Loucy (cell line): Measurements from ENCODE around the gene SOD3.

ENCODE experiments used
- H2AFZ ChIP-seq: fragments of 200-600 bp; sonication (generic); 2 replicates; pipeline ENCODE4 v1.6.0; 2016; ENCODE audit warnings: antibody characterized with exemption, mild to moderate bottlenecking, low read length, moderate library complexity
- H3F3A ChIP-seq: fragments of 200-600 bp; 2 replicates; pipeline ENCODE4 v1.6.0; 2016; ENCODE audit warnings: antibody characterized with exemption, low read depth, mild to moderate bottlenecking
- H3K27me3 ChIP-seq: fragments of 200-600 bp; sonication (generic); 2 replicates; pipeline ENCODE4 v1.6.1; 2014; ENCODE audit warnings: low read length, mild to moderate bottlenecking; ENCODE audit not compliant: insufficient read depth, poor library complexity, severe bottlenecking
- H3K36me3 ChIP-seq: fragments of 200-600 bp; sonication (generic); 2 replicates; pipeline ENCODE4 v1.6.1; 2016; ENCODE audit warnings: low read length; ENCODE audit not compliant: insufficient read depth
- H3K4me1 ChIP-seq: fragments of 200-600 bp; sonication (generic); 2 replicates; pipeline ENCODE4 v1.5.1; 2014; ENCODE audit warnings: low read length, mild to moderate bottlenecking; ENCODE audit not compliant: insufficient read depth, poor library complexity, severe bottlenecking
- H3K4me2 ChIP-seq: fragments of 200-600 bp; sonication (generic); 2 replicates; pipeline ENCODE4 v1.6.0; 2014; ENCODE audit warnings: antibody characterized with exemption, low read length, low read depth, mild to moderate bottlenecking; ENCODE audit not compliant: poor library complexity, severe bottlenecking
- H3K4me3 ChIP-seq: fragments of 200-600 bp; sonication (generic); 2 replicates; pipeline ENCODE4 v1.5.1; 2014; ENCODE audit warnings: low read length, mild to moderate bottlenecking, mixed read lengths; ENCODE audit not compliant: poor library complexity, severe bottlenecking
- H3K79me2 ChIP-seq: fragments of 200-600 bp; sonication (generic); 2 replicates; pipeline ENCODE4 v1.6.1; 2014; ENCODE audit warnings: low read length; ENCODE audit not compliant: insufficient read depth
- H3K9ac ChIP-seq: fragments of 200-600 bp; sonication (generic); 2 replicates; pipeline ENCODE4 v1.6.0; 2014; ENCODE audit warnings: mild to moderate bottlenecking, low read depth, low read length, moderate library complexity; ENCODE audit not compliant: poor library complexity, severe bottlenecking
- H3K9me2 ChIP-seq: fragments of 200-600 bp; sonication (generic); replicated peaks from 2 replicates; pipeline ENCODE4 v1.6.1; 2016; ENCODE audit warnings: low read depth, low read length, mixed read lengths
- H3K9me3 ChIP-seq: fragments of 200-600 bp; sonication (generic); 2 replicates; pipeline ENCODE4 v1.6.1; 2014; ENCODE audit warnings: mild to moderate bottlenecking, antibody characterized with exemption, low read length, low read depth; ENCODE audit not compliant: insufficient read depth
- H4K20me1 ChIP-seq: fragments of 200-600 bp; sonication (generic); 2 replicates; pipeline ENCODE4 v1.6.0; 2014; ENCODE audit warnings: antibody characterized with exemption, low read length, mild to moderate bottlenecking; ENCODE audit not compliant: insufficient read depth, poor library complexity, severe bottlenecking
- CTCF ChIP-seq: fragments of 200-600 bp; sonication (generic); conservative IDR thresholded peaks from 2 replicates; pipeline ENCODE4 v1.5.1; 2014; ENCODE audit warnings: mild to moderate bottlenecking, antibody characterized with exemption, low read length
- EZH2phosphoT487 ChIP-seq: fragments of 200-600 bp; IDR thresholded peaks from 2 replicates; pipeline ENCODE4 v1.6.1; 2018; ENCODE audit warnings: antibody characterized with exemption, mild to moderate bottlenecking, moderate library complexity, borderline replicate concordance

The SOD3 gene

GRCh38 chr4:24791043-24791442 is 4.3 kb upstream of the SOD3 start:
- Histone ChIP-seq H3K4me3 (no peak overlapping the region), H3K4me2 (no peak overlapping the region), H3K9ac (no peak overlapping the region), H3K79me2 (no peaks in the 10 kb centered on the region), H3K27me3 (no peaks in the 10 kb centered on the region), H3K9me2 (no peaks in the 10 kb centered on the region), H3K9me3 (peaks cover 11% of the 10 kb centered on the region), H3K36me3 (no peaks in the 10 kb centered on the region), H4K20me1 (no peaks in the 10 kb centered on the region), H3K4me1 (no peaks in the 10 kb centered on the region), H2AFZ (no peak overlapping the region), H3F3A (no peaks in the 10 kb centered on the region)
- TF ChIP-seq CTCF, result no peak
- TF ChIP-seq EZH2phosphoT487, result no peak

GRCh38 chr4:24792552-24792951 is 2.8 kb upstream of the SOD3 start:
- TF ChIP-seq CTCF (no peak), EZH2phosphoT487 (no peak)

GRCh38 chr4:24793219-24794005 is 2.0 kb upstream of the SOD3 start:
- H3K4me3 ChIP-seq, result no peak overlapping the region
- TF ChIP-seq CTCF (no peak), EZH2phosphoT487 (no peak)
- peaks cover 7% of the 10 kb centered on the region for H3K9me3 ChIP-seq
- H3K9ac ChIP-seq, result no peak overlapping the region
- H3F3A ChIP-seq, result no peaks in the 10 kb centered on the region
- no peaks in the 10 kb centered on the region for H3K9me2 ChIP-seq
- no peaks in the 10 kb centered on the region for H3K79me2 ChIP-seq
- H2AFZ ChIP-seq, result no peak overlapping the region
- no peak overlapping the region for H3K4me2 ChIP-seq
- no peaks in the 10 kb centered on the region for H3K4me1 ChIP-seq
- no peaks in the 10 kb centered on the region for H4K20me1 ChIP-seq
- H3K27me3 ChIP-seq, result no peaks in the 10 kb centered on the region
- H3K36me3 ChIP-seq, result no peaks in the 10 kb centered on the region

More at GRCh38 chr4:24792552-24792951, 2.8 kb upstream of the SOD3 start:
- H3K4me1 ChIP-seq, result no peaks in the 10 kb centered on the region
- H3K4me2 ChIP-seq, result no peak overlapping the region
- H4K20me1 ChIP-seq, result no peaks in the 10 kb centered on the region
- no peak overlapping the region for H2AFZ ChIP-seq
- H3K9me3 ChIP-seq, result peaks cover 11% of the 10 kb centered on the region
- H3F3A ChIP-seq, result no peaks in the 10 kb centered on the region
- no peak overlapping the region for H3K4me3 ChIP-seq
- H3K36me3 ChIP-seq, result no peaks in the 10 kb centered on the region
- no peaks in the 10 kb centered on the region for H3K27me3 ChIP-seq
- H3K9me2 ChIP-seq, result no peaks in the 10 kb centered on the region
- no peak overlapping the region for H3K9ac ChIP-seq
- no peaks in the 10 kb centered on the region for H3K79me2 ChIP-seq
